ENCODE measurements around the gene OR2S2. TPM values are rescaled to one million over a fixed set of nuclear protein-coding genes. Genes with fewer than 3 reads are reported as not detected.

OR2S2 gene
- total RNA-seq, 2 donors from 2014 or later: not detected

DNA sequence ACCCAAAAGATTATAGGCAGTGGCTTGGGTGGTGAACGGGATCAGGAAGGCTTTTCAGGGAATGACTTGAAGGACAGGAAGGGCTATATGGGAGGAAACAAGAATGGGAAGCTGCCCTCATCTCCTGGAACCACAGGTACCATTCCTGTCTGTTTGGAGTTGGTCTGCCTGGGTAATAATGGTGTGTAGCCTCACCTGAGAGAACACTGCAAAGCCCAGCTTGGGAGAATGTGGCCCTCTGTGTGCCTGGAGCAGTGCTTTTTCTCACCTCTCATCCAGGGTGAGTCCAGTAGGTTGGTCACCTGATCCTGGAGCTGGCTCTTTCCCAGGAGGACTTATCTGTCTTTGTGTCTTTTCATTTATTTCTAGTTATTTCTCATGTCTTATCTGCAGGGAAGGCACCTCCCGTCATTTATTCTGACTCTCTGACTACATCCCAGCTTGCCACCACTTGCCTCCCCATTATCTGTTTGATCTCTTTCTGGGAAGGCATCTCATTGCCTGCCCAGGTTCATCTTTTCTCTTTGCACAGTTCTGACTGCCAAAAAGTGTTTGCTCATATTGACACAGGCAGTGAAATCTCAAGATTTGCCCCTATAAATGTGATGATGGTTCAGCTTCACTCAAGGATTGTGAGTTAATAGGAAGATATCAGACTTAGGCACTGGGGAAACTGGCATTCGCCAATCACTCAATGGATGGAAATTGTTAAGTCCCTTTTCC lies 22.5 kb upstream of the OR2S2 start:
- peaks cover 3% of the 10 kb centered on the region for H3K9me3 Mint-ChIP-seq
- DNase-seq (ENCODE audit: low spot score) (no peak), ATAC-seq (no peak)
- H3K4me1 Mint-ChIP-seq (ENCODE audit: low read depth in 2 of 2): no peaks in the 10 kb centered on the region
- peaks cover 61 to 71% of the 10 kb centered on the region in 2 donors for H3K27me3 Mint-ChIP-seq
- H3K27ac Mint-ChIP-seq: no peak overlapping the region
- H3K36me3 Mint-ChIP-seq: peaks cover 11% of the 10 kb centered on the region
- no peak overlapping the region for H3K4me3 Mint-ChIP-seq

DNA sequence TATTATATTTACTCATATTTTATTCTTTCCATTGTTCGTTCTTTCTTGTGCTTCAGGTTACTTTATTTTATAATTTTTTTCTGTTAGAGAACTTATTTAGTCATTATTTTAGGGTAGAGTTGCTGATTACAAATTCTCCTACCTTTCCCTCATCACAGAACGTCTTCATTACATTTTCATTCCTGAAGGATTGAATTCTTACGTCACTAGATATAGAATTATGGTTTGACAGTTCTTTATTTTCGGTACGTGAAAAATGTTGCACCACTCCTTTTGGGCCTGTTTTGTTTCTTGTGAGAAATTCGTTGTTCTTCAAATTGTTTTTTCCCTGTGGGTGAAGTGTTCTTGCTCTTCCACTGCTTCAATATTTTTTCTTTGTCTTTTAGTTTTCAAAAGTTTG lies 20.8 kb upstream of the OR2S2 start:
- H3K4me3 Mint-ChIP-seq: no peak overlapping the region
- ATAC-seq: no peak
- H3K36me3 Mint-ChIP-seq: peaks cover 23% of the 10 kb centered on the region
- peaks cover 63 to 86% of the 10 kb centered on the region in 2 donors for H3K27me3 Mint-ChIP-seq
- H3K4me1 Mint-ChIP-seq (ENCODE audit: low read depth in 2 of 2): no peaks in the 10 kb centered on the region
- no peak for DNase-seq (ENCODE audit: low spot score)
- peaks cover 5% of the 10 kb centered on the region for H3K9me3 Mint-ChIP-seq
- H3K27ac Mint-ChIP-seq: no peak overlapping the region

DNA sequence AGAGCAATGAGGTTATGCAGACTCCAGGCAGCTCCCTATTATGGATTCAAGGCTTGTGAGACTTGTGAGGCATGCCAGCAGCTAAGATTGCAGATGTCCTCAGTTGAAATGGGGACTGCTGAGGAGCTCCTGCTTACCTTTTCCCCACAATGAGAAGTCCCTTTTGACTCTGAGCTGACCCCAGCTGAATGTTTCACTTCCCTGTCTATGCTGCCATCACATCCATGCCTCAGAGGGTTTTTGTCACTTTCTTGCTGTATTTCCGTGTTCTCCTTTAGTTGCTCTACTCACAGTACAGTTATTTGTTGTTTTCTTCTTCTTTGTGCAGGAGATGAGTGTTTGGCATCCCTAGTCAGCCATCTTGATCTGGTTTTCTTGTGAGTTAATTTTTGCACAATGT lies 18.8 kb upstream of the OR2S2 start:
- H3K27me3 Mint-ChIP-seq: peaks cover 63 to 94% of the 10 kb centered on the region in 2 donors
- H3K36me3 Mint-ChIP-seq: peaks cover 26% of the 10 kb centered on the region
- H3K4me3 Mint-ChIP-seq: no peak overlapping the region
- peaks cover 5% of the 10 kb centered on the region for H3K9me3 Mint-ChIP-seq
- peaks cover 8 to 11% of the 10 kb centered on the region in 2 donors for H3K4me1 Mint-ChIP-seq (ENCODE audit: low read depth in 2 of 2)
- H3K27ac Mint-ChIP-seq: no peak overlapping the region
- DNase-seq (ENCODE audit: low spot score) (no peak), ATAC-seq (no peak)

DNA sequence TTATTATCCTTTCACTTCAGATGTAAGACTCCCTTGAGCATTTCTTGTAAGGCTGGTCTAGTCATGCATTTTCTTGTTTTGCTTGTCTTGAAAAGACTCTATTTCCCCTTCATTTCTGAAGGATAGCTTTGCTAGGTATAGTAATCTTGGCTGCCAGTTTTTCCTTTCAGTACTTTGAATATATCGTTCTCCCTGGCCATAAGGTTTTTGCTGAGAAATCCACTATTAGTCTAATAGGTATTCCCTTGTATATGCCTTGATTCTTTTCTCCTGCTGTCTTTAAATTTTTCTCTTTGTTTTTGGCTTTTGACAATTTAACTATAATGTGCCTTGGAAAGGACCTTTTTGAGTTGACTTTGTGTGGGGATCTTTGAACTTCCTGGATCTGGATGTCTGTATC lies 16.8 kb upstream of the OR2S2 start:
- H3K36me3 Mint-ChIP-seq: peaks cover 29% of the 10 kb centered on the region
- no peak for ATAC-seq
- no peak overlapping the region for H3K4me3 Mint-ChIP-seq
- H3K9me3 Mint-ChIP-seq: peaks cover 5% of the 10 kb centered on the region
- H3K4me1 Mint-ChIP-seq (ENCODE audit: low read depth in 2 of 2): peaks cover 10 to 14% of the 10 kb centered on the region in 2 donors
- no peak for DNase-seq (ENCODE audit: low spot score)
- H3K27ac Mint-ChIP-seq: no peak overlapping the region
- peaks cover 53 to 90% of the 10 kb centered on the region in 2 donors for H3K27me3 Mint-ChIP-seq

DNA sequence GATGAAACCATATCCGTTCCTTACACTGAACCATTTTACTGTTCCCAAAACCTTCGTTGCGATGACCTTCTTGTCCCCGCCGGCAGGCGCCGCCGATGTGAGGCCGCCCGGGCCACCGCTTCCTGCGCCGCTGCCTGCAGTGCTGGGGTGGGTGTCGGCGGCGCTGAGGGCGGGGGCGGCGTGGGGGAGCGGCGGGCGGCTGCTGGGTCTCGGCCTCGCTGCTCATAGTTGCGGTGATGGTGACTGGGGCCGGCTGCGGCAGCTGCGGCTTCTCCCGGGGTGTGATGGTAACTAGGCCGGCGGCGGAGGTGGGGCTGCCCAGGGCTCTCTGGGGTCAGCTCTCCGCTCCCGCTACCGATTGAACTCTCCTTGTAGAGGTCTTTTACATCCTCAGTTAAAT lies 14.1 kb upstream of the OR2S2 start:
- H3K27ac Mint-ChIP-seq: no peak overlapping the region
- H3K9me3 Mint-ChIP-seq: peaks cover 5% of the 10 kb centered on the region
- DNase-seq (ENCODE audit: low spot score): no peak
- H3K4me1 Mint-ChIP-seq (ENCODE audit: low read depth in 2 of 2): peaks cover 10 to 14% of the 10 kb centered on the region in 2 donors
- peaks cover 28% of the 10 kb centered on the region for H3K36me3 Mint-ChIP-seq
- ATAC-seq: peak; percentile 80 to 82
- H3K4me3 Mint-ChIP-seq: peak overlapping the region; percentile 51
- H3K27me3 Mint-ChIP-seq: peaks cover 47 to 88% of the 10 kb centered on the region in 2 donors

DNA sequence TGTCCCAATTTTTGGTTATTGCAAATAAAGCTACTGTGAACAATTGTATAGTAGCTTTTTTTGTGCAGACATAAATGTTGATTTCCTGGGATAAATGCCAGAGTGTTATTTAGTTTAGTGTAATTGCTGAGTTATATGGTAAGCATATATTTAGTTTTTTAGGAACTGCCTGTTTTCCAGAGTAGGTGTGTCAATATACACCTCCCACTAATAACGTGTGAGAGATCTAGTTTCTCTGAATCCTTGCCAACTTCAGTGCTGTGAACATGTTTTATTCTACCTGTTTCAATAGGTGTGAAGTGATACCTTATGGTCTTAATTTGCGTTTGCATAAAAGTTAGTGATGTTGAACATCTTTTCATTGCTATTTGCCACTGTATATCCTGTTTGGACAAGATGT lies 9.1 kb upstream of the OR2S2 start:
- no peak for ATAC-seq
- Mint-ChIP-seq H3K27ac (no peak overlapping the region), H3K4me1 (ENCODE audit: low read depth in 2 of 2) (peaks cover 6 to 7% of the 10 kb centered on the region in 2 donors), H3K9me3 (no peaks in the 10 kb centered on the region), H3K36me3 (peaks cover 6% of the 10 kb centered on the region), H3K27me3 (peaks cover 33 to 65% of the 10 kb centered on the region in 2 donors), H3K4me3 (no peak overlapping the region)
- DNase-seq (ENCODE audit: low spot score): no peak

DNA sequence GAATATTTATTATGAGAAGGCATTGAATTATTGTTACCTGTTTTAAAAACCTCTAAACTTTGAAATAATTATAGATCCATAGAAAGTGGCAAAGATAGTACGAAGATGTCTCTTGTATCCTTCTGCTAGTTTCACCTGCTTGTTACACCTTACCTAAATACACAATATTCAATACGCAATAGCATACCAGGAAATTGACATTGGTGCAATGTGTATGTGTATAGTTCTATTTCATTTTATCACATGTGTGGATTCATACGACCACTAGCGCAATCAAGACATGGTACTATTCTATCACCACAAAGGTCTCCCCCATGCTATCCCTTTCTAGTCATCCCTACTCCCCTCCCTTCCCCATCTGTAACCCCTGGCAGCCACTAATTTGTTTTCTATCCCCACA lies 8.5 kb upstream of the OR2S2 start:
- H3K27me3 Mint-ChIP-seq: peaks cover 27 to 59% of the 10 kb centered on the region in 2 donors

DNA sequence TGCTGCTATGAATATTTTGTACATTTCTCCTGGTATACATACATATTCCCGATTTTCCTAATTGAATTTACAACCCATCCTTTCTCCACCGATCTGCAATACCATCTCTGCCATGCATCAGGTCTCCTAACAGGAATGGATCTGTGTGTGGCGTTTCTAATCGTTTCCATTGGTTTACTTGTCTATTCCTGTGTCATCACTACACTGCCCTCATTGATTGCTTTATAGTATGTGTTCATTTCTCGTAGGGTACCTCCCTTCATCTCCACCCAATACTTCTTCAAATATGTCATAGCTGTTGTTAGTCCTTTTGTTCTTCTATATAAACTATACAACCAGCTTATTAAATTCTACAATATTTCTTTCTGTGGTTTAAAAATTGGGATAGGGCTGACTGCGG lies 7.1 kb upstream of the OR2S2 start:
- H3K36me3 Mint-ChIP-seq: no peaks in the 10 kb centered on the region
- H3K27me3 Mint-ChIP-seq: peaks cover 30 to 56% of the 10 kb centered on the region in 2 donors
- no peaks in the 10 kb centered on the region for H3K4me1 Mint-ChIP-seq (ENCODE audit: low read depth in 2 of 2)
- no peak overlapping the region for H3K27ac Mint-ChIP-seq
- ATAC-seq (no peak), DNase-seq (ENCODE audit: low spot score) (no peak)
- H3K9me3 Mint-ChIP-seq: no peaks in the 10 kb centered on the region
- H3K4me3 Mint-ChIP-seq: no peak overlapping the region

More for the DNA sequence above, 8.5 kb upstream of the OR2S2 start:
- no peak for ATAC-seq
- no peaks in the 10 kb centered on the region for H3K9me3 Mint-ChIP-seq
- no peaks in the 10 kb centered on the region for H3K36me3 Mint-ChIP-seq
- no peak for DNase-seq (ENCODE audit: low spot score)
- H3K27ac Mint-ChIP-seq: no peak overlapping the region
- H3K4me3 Mint-ChIP-seq: no peak overlapping the region
- H3K4me1 Mint-ChIP-seq (ENCODE audit: low read depth in 2 of 2): peaks cover 0 to under 1% of the 10 kb centered on the region in 2 donors

DNA sequence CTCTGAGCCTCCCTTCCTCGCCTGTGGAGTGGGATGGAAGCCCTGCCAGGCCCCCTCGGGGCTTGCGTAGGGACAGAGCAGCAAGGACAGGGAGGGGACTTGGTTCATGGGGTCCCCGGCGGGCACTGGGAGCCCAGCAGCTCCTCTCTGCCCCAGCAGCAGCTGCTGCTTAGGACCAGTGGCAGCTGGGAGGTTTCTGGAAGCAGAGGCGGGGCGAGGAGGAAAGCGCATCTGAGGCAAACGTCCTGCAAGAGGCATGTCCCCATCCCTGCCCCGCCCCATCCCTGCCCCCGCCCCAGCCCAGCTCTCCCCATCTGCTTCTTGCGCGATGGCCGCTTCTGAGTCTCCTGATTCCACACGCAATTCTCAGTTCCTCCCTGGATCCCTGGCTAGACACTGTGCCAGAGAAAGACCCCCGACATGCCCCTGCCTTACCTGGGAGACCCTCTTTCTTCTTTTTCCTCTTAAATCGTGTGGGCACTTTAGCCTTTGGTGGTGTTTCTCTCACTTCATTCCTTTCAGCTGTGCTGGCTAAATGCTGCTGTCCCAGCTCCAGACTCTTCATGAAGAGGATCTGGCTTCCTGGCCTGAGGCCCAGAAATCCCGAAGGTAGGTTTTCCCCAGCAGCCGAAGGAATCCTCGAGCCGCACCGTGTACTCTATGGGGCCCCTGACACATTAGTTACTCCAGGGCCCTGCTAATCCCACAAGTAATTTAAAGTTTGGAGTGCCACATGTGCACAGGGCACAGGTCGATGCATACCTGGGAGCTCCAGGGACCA lies 4.4 kb upstream of the OR2S2 start:
- Mint-ChIP-seq H3K9me3 (no peaks in the 10 kb centered on the region), H3K36me3 (no peaks in the 10 kb centered on the region), H3K27ac (no peak overlapping the region), H3K27me3 (peaks cover 29 to 45% of the 10 kb centered on the region in 2 donors), H3K4me3 (no peak overlapping the region), H3K4me1 (ENCODE audit: low read depth in 2 of 2) (no peaks in the 10 kb centered on the region)
- ATAC-seq: peak in 1 of 2 donors; percentile 48
- DNase-seq (ENCODE audit: low spot score): no peak

DNA sequence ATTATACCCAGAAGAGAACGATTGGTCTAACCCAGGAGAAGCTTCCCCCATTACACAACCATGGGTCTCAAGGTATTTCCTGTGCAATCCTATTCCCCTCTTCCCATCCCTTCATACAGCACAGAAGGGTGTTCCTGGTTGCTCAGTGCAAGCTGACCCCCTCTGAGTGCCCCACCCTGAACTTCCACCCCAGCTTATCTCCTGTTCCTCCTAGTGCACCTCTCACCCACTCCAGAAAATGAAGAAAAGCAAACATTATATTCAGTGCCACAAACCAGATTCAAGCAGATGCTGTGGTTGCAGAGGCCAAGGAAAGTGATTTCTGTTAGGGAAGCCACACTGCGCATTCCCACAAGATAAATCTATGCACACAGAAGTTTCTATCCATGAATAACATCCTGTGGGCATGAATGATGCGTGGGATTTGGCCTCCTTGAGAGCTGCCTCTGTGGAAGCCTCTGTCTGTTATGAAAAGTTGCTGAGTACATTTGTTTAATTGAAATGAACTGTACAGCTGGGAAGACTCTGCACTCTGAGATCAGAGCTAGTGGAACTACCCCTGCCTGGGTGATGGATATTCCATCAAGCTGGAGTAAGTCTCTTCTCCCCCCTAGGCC lies 2.2 kb upstream of the OR2S2 start:
- H3K27me3 Mint-ChIP-seq: peaks cover 29 to 38% of the 10 kb centered on the region in 2 donors
- DNase-seq (ENCODE audit: low spot score) (no peak), ATAC-seq (peak in 1 of 2 donors; percentile 40)
- H3K4me3 Mint-ChIP-seq: no peak overlapping the region
- no peaks in the 10 kb centered on the region for H3K9me3 Mint-ChIP-seq
- H3K36me3 Mint-ChIP-seq: no peaks in the 10 kb centered on the region
- no peak overlapping the region for H3K27ac Mint-ChIP-seq
- H3K4me1 Mint-ChIP-seq (ENCODE audit: low read depth in 2 of 2): no peaks in the 10 kb centered on the region

DNA sequence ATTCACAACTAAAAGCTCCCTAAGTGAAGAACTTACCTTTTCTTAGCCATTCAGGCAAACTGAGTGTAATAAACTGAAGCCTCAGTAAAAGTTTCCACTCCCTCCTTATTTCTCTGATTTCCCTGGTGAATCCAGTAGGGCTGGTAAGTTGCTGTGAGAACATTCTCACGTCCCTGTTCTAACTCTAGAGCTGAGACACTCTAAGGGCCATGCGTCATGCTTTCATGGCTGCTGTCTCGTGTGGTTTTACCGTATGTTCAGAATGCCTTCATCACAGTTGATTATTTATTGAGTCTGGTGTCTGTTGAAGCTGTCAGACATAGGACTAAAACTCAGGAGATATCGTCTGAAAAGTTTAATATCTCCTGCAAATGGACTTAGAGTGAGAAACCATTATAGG lies 1.3 kb downstream of the OR2S2 start:
- no peak overlapping the region for H3K27ac Mint-ChIP-seq
- H3K36me3 Mint-ChIP-seq: no peaks in the 10 kb centered on the region
- H3K27me3 Mint-ChIP-seq: peaks cover 35 to 50% of the 10 kb centered on the region in 2 donors
- DNase-seq (ENCODE audit: low spot score) (no peak), ATAC-seq (no peak)
- no peak overlapping the region for H3K4me3 Mint-ChIP-seq
- H3K9me3 Mint-ChIP-seq: no peaks in the 10 kb centered on the region
- H3K4me1 Mint-ChIP-seq (ENCODE audit: low read depth in 2 of 2): peaks cover 0 to 3% of the 10 kb centered on the region in 2 donors

DNA sequence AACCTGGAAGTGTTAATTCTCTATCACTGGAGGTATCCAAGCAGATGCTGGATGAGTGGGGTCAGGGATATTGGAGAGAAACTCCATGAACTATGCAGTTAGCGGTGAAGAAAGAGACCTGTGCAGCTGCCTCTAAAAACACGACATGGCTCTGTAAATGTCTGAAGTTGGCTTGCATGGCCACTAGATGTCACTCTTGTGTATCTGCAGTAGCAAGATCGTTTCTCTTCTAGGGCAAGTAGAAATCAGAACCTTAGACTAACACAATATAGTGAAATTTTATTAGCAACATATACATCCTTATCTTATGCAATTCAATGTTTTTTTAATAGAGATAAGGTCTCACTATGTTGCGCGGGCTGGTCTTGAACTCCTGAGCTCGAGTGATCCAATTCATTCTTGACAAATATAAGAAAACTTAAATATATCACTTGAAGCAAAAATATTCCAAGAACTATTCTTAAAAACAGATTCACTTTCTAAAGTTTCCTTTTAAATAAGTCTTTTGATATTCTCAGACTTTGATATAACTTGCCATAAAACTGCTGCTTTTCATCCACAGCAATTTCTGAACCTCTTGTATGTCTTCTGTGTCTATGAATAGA lies 2.9 kb downstream of the OR2S2 start:
- DNase-seq (ENCODE audit: low spot score) (no peak), ATAC-seq (peak; percentile 57 to 66)
- no peaks in the 10 kb centered on the region for H3K9me3 Mint-ChIP-seq
- H3K27ac Mint-ChIP-seq: no peak overlapping the region
- H3K36me3 Mint-ChIP-seq: no peaks in the 10 kb centered on the region
- H3K4me1 Mint-ChIP-seq (ENCODE audit: low read depth in 2 of 2): peaks cover 0 to 3% of the 10 kb centered on the region in 2 donors
- no peak overlapping the region for H3K4me3 Mint-ChIP-seq
- peaks cover 29 to 40% of the 10 kb centered on the region in 2 donors for H3K27me3 Mint-ChIP-seq

DNA sequence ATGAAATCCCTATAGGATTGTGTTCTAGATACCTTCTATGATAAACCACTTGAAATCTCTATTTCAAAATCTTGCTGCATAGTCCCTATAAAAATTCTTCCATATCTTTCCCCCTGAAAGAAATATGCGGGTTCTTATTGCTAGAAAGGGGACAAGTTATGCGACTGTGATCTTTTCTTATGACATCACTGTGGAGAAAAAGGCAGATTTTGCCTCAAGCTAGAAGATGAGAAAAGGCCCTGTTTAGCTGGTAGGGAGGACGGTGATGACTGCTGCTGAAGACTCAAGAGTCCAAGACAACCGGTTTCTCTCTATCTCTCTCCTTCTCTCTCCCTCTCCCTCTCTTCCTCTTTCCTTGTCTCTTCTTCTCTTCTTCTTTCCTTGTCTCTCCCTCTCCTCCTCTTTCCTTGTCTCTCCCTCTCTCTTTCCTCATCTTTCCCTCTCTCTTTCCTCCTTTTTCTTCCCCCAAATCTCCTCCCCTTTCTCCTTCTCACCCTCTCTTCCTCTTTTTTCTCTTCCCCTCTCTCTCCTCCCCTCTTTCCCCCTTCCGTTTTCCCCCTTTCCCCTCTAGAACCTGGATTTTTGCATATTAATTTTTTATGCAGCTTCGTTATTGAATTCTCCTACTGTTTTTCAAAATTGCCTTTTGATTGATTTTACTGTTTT lies 5.3 kb downstream of the OR2S2 start:
- ATAC-seq: no peak
- no peaks in the 10 kb centered on the region for H3K36me3 Mint-ChIP-seq
- H3K27ac Mint-ChIP-seq: no peak overlapping the region
- no peak overlapping the region for H3K4me3 Mint-ChIP-seq
- DNase-seq (ENCODE audit: low spot score): no peak
- peaks cover 28 to 32% of the 10 kb centered on the region in 2 donors for H3K27me3 Mint-ChIP-seq
- peaks cover 0 to 3% of the 10 kb centered on the region in 2 donors for H3K4me1 Mint-ChIP-seq (ENCODE audit: low read depth in 2 of 2)
- H3K9me3 Mint-ChIP-seq: no peaks in the 10 kb centered on the region

All from natural killer cell treated with Interleukin-12 subunit alpha and Interleukin-12 subunit beta and Interleukin-15 and Interleukin-18, amount 100 ng/mL, for 72 hours (primary cell).